Forelimb muscle (tissue), 1 donor: ENCODE data around the gene TMEM94. TPM values are rescaled to one million over a fixed set of nuclear protein-coding genes. Genes with fewer than 3 reads are reported as not detected.

ENCODE experiments used
- DNase-seq: peaks from one replicate; pipeline ENCODE4 v3.0.0-alpha.2; 2013; ENCODE audit warnings: low read depth
- polyA plus RNA-seq: library from polyadenylated mRNA; unstranded; fragments of 120-200 nt; gene quantifications from one replicate; pipeline ENCODE4 v1.2.1, GENCODE V29; 2013; ENCODE audit not compliant: insufficient read length

Gene TMEM94
- polyA plus RNA-seq, 1 donor = 54.0 TPM

- DNase-seq = no peak
Observed at GRCh38 chr17:75524970-75525805, 68.8 kb downstream of the TMEM94 start, which contains the start of gene LLGL2. Gene LLGL2 (plus strand): TSS chr17:75525697. CDS start chr17:75543427, 17,730 bp downstream.

GRCh38 chr17:75525806-75526554, 69.5 kb downstream of the TMEM94 start:
- DNase-seq = no peak

- DNase-seq = no peak
Observed at GRCh38 chr17:75526555-75527270, 70.3 kb downstream of the TMEM94 start.

GRCh38 chr17:75530837-75531720, 74.6 kb downstream of the TMEM94 start:
- no peak for DNase-seq

- DNase-seq = no peak
Observed at GRCh38 chr17:75531721-75532072, 75.3 kb downstream of the TMEM94 start.

GRCh38 chr17:75535119-75535537, 78.7 kb downstream of the TMEM94 start:
- no peak for DNase-seq

- DNase-seq = no peak
Observed at GRCh38 chr17:75535871-75536270, 79.4 kb downstream of the TMEM94 start.

GRCh38 chr17:75536366-75536765, 79.9 kb downstream of the TMEM94 start:
- DNase-seq = no peak

- DNase-seq = no peak
Observed at GRCh38 chr17:75539967-75540729, 83.7 kb downstream of the TMEM94 start.

- no peak for DNase-seq
Observed at GRCh38 chr17:75540923-75541503, 84.6 kb downstream of the TMEM94 start.

GRCh38 chr17:75542229-75542628, 85.8 kb downstream of the TMEM94 start:
- no peak for DNase-seq

- no peak for DNase-seq
Observed at GRCh38 chr17:75542728-75543336, 86.4 kb downstream of the TMEM94 start.

- DNase-seq = no peak
Observed at GRCh38 chr17:75544250-75544649, 87.8 kb downstream of the TMEM94 start.

- no peak for DNase-seq
Observed at GRCh38 chr17:75546181-75546580, 89.7 kb downstream of the TMEM94 start.

GRCh38 chr17:75547091-75547490, 90.7 kb downstream of the TMEM94 start:
- DNase-seq = no peak

- DNase-seq = no peak
Observed at GRCh38 chr17:75548813-75549212, 92.4 kb downstream of the TMEM94 start.
